Measurements from ENCODE around the gene TRIM47.

The TRIM47 gene

DNA sequence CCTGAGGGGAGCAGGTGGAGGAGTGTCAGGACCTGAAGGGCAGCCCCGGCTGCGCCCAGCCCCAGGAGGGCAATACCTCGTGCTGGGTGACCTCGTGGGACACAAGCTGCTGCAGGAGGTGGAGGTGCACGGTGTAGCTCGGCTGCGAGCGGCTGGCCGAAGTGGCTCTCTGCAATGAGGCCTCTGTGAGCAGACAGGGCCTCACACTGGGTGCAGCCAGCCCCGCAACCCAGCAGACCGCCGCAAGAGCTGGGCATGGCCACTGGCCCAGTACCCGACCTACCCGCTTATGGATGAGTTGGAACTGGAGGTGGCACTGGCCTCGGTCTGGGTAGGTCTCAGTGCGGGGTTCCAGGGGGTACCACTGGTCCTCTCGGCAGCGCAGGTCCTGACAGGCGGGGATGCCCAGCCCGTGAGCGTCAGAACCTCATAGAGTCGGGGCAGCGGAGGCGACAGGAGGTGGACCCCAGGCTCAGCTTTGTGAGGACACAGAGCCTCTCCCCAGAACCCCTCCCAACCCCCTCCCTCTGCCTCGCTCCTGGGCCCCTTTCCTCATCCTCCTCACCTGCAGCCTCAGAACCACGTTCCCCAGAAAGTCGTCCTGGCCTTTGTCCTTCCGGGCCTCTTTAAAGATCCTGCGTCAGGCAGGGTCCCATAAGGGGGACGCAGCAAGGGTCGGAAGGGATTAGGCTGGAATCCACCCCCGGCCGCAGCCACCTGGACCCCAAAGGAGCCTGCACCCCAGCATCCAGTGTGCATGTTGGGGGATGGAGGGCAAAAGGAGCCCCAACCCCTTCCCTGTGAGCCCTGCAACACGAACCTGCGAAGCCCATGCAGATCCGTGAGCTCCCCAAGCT lies 38.2 kb downstream of the TRIM47 start:
- H3K27ac ChIP-seq, result no peak overlapping the region
- TF ChIP-seq, protein P1, sequence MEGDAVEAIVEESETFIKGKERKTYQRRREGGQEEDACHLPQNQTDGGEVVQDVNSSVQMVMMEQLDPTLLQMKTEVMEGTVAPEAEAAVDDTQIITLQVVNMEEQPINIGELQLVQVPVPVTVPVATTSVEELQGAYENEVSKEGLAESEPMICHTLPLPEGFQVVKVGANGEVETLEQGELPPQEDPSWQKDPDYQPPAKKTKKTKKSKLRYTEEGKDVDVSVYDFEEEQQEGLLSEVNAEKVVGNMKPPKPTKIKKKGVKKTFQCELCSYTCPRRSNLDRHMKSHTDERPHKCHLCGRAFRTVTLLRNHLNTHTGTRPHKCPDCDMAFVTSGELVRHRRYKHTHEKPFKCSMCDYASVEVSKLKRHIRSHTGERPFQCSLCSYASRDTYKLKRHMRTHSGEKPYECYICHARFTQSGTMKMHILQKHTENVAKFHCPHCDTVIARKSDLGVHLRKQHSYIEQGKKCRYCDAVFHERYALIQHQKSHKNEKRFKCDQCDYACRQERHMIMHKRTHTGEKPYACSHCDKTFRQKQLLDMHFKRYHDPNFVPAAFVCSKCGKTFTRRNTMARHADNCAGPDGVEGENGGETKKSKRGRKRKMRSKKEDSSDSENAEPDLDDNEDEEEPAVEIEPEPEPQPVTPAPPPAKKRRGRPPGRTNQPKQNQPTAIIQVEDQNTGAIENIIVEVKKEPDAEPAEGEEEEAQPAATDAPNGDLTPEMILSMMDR (IDR thresholded peaks at IDR 0.05), result no peak
- no peak for TF ChIP-seq ZFX (IDR thresholded peaks at IDR 0.05; ENCODE audit: borderline replicate concordance)

GRCh38 chr17:75838410-75838809 lies 40.0 kb downstream of the TRIM47 start:
- no peak overlapping the region for H3K27ac ChIP-seq
- TF ChIP-seq ZFX (IDR thresholded peaks at IDR 0.05; ENCODE audit: borderline replicate concordance), result no peak

DNA sequence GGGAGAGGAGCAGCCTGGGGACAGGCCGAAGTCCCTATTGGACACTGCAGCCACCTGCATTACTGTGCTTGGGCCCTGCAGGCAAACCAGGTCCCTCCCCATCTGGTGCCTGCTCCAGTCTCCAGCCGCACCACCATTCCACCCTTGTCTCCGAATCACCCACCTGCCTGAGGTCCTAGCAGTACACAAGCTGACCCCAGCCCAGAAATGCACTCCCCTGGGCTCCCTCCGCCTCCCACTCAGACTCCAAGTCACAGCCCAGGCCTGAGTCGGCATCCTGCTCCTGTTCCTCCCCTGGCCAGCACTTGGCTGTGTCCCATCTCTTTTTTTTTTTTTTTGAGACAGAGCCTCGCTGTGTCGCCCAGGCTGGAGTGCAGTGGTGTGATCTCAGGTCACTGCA lies 40.5 kb downstream of the TRIM47 start:
- TF ChIP-seq, protein P1 (IDR thresholded peaks at IDR 0.05), result no peak
- TF ChIP-seq ZFX (IDR thresholded peaks at IDR 0.05; ENCODE audit: borderline replicate concordance), result no peak
- no peak overlapping the region for H3K27ac ChIP-seq

DNA sequence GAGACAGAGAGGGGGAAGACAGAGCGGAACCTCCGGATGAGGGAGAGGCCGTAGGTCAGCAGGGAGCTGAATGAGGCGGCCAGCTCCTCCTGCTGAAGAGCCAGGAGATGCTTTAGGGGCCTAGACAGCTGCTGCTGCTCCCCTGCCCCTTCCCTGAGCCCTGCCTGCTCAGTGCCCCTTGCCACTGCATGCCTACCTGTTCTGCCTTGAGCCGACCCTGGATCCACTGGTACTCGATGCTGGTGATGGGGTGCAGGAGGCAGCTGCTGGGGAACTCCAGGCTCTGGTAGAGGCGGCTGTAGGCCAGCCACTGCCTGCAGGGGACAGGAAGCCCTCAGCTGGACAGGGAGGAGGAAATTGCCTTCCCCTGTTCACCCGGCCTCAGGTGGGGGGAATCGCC lies 41.8 kb downstream of the TRIM47 start:
- H3K27ac ChIP-seq, result no peak overlapping the region
- TF ChIP-seq, protein P1 (IDR thresholded peaks at IDR 0.05), result no peak
- TF ChIP-seq ZFX (IDR thresholded peaks at IDR 0.05; ENCODE audit: borderline replicate concordance), result no peak

- no peak for TF ChIP-seq ZFX (IDR thresholded peaks at IDR 0.05; ENCODE audit: borderline replicate concordance)
- TF ChIP-seq, protein P1 (IDR thresholded peaks at IDR 0.05), result no peak
- no peak overlapping the region for H3K27ac ChIP-seq
Measured at GRCh38 chr17:75835654-75835987, 42.8 kb downstream of the TRIM47 start.

GRCh38 chr17:75834928-75835653 lies 43.3 kb downstream of the TRIM47 start:
- H3K27ac ChIP-seq, result no peak overlapping the region
- no peak for TF ChIP-seq ZFX (IDR thresholded peaks at IDR 0.05; ENCODE audit: borderline replicate concordance)
- TF ChIP-seq, protein P1 (IDR thresholded peaks at IDR 0.05), result no peak

DNA sequence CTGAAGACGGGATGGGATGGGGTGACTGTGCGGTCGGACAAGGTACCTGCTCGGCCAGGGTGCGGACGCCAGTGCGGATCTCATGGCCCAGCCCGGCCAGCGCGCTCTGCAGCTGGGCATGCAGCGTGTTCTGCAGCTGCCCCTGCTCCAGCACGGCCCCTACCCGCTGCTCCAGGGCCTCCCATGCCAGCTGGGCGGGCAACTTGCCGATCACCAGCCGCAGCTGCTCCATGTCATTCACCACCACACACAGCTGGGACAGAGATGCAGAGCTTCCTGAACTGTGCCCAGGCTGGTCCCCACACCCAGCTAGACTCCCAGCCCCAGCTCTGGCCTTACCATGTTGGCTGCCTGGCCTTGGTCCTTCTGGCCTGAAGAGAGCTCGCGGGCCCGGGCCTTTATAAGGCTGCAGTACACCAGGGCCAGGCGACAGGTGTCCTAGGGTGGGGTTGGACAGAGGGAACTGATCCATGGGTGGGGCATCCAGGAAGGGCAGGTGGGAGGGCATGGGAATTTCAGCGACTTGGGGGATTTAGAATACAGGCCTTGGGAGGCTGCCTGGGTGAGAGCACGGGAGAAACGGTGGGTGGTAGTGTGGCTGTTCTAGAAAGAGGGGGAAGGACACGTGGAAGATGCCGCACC lies 44.0 kb downstream of the TRIM47 start:
- H3K27ac ChIP-seq, result no peak overlapping the region

More for the DNA sequence above, 44.0 kb downstream of the TRIM47 start:
- TF ChIP-seq, protein P1 (IDR thresholded peaks at IDR 0.05), result no peak
- no peak for TF ChIP-seq ZFX (IDR thresholded peaks at IDR 0.05; ENCODE audit: borderline replicate concordance)
